ENCODE data around the gene MAST4.

The MAST4 gene

DNA sequence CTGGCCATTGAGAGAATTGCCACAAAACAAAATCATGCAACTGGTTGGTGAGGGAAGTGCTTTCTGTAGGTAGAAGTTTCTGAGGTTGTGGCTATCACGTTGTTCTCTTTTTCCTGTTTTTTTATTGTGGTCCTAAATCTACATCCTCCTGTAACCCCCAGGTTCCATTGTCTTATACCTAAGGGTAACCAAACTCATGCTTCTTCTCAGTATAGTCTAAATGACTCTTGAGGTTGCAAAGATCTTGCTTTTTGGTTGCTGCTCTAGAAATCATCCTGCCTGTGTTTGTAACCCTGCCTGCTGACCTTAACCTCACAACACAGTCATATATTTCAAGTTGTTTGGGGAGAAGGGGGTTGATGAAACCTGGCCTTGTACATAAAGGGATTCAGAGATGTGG lies 327.3 kb downstream of the MAST4 start:
- no peak for DNase-seq

DNA sequence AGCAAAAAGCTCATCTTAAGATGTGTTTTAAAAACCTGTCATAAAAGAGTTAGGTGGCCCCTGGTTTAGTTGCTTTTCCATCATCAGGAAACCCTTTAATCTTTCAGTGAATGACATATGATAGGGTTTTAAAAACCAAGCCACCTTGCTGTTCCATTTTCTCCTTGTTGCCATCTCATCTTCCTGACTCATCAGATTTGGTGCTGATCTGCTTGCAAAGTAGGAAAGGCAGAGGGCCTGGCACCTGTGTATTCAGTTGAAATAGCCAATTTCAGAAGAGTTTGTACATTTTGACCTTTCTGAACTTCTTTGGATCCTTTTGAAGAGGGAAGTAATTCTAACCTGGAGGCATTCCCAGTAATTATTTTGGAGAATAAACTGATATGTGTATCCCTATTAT lies 327.7 kb downstream of the MAST4 start:
- DNase-seq, result no peak

DNA sequence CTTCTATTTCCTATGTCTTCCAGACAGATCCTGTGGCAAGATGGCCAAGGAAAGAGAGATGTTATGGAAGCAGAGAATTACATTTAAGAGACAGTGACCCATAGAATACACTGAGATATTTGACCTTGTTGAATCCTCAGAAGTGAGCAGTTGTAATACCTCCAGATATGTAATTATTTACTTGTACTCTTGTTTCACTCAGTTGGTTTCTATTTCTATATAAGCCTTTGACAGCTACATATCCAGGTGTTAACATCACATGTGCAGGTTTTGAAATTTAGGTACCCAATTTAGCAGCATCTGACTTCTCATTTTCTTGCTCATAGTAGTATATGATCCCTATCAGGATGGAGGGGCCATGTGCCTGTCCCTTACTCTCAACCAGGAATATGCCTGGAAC lies 330.9 kb downstream of the MAST4 start:
- no peak for DNase-seq

DNA sequence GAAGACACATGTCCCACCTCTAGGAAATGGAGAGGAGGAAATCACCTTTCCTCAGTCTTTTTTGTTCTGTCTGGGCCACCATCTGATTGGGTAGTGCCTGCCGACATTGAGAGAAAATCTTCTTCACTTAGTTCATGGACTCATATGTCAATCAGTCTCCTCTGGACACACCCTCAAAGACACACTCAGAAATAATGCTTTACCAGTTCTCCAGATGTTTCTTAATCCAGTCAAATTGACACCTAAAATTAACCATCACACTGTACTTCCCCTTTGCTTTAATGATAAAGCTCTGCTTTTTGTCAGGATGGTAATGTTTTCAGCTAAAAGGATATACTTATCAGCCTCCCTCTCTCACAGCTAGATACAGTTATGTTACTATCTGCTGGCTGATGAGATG lies 333.1 kb downstream of the MAST4 start:
- no peak for DNase-seq

DNA sequence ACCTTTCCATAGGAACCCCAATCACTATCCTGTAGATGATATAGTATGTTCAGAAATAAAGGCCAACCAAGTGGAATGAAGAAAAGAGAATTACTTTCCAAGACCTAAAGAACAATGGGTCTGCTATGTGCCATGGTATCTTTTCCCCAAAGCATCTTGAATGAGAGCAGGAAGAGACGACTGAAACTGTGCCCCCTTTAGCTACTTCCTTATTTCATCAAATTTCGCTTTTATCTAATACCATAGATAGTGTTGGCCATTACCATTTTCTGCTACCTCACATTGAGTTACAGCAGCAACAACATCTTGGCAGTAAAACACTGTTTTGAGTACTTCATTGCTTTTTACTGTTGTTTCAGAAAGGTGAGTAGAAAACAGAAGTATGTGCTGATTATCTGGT lies 333.8 kb downstream of the MAST4 start:
- no peak for DNase-seq

DNA sequence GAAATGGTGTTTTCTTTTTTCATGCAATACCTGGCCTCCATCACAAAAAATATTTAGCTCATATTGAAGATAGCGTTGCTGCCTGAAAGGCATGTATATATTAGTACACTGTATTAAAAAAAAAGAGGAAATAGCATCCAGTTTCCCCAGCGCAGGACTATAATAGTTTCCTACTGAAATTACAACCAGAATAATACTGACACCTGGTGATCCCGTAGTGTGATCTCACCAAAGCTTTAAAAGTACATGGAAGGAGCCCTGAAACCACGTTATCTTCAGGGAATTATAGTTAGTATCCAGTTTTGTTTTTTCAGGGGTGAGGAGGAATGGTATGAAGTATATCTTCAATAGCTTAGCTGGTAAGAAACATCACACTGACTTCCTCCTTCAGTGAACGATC lies 335.5 kb downstream of the MAST4 start:
- no peak for DNase-seq

DNA sequence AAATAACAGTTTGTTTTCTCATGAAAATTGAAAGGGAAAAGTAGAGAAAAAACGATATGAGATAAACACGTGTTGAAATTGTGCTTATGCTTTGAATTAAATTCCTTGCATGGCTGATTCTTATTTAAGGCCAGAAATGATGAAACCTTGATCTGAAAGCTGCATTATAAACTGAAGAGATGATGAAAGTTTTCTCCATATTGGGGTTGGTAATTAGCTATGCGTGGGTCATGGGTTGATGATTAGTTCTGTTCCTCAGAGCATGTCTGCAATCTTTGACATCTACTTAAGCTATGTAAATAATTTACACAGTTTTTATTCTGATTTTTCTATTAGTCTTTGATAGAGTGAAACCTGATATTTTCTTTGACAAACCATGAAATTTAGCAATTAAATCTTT lies 336.3 kb downstream of the MAST4 start:
- no peak for DNase-seq

DNA sequence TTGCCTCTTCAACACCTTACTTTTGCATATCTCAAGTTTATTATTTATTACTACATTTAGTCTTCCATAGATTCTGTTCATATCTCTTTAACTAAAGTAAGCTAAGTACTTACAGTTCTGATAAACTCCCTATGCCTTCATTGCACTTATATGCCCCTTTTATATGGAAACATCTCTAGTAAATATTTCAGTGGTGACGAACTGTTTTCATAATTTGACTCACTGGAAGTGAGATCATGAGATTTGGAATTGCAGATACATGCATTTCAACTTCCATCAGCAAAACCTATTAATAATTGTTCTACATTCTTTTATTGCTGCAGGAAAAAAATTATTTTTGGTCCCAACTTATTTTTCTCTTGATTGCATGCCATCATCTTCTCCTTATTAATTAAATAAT lies 336.9 kb downstream of the MAST4 start:
- DNase-seq, result no peak

DNA sequence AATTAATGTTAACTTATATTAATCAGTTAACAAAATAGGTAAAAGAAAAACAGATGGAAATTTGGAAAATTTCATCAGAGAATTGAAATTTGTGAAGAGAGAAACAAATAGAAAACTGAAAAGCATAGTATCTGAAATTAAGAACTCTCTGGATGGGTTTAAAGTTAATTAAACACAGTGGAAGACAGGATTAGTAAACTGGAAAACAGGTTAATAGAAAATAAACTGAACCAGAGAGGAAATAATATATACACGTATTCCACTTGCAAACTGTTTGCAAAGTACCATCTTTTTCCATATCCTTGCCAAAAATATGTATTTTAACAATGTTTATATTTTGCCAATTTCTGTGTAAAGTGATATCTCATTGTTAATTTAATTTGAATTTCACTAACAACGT lies 342.9 kb downstream of the MAST4 start:
- DNase-seq, result no peak

DNA sequence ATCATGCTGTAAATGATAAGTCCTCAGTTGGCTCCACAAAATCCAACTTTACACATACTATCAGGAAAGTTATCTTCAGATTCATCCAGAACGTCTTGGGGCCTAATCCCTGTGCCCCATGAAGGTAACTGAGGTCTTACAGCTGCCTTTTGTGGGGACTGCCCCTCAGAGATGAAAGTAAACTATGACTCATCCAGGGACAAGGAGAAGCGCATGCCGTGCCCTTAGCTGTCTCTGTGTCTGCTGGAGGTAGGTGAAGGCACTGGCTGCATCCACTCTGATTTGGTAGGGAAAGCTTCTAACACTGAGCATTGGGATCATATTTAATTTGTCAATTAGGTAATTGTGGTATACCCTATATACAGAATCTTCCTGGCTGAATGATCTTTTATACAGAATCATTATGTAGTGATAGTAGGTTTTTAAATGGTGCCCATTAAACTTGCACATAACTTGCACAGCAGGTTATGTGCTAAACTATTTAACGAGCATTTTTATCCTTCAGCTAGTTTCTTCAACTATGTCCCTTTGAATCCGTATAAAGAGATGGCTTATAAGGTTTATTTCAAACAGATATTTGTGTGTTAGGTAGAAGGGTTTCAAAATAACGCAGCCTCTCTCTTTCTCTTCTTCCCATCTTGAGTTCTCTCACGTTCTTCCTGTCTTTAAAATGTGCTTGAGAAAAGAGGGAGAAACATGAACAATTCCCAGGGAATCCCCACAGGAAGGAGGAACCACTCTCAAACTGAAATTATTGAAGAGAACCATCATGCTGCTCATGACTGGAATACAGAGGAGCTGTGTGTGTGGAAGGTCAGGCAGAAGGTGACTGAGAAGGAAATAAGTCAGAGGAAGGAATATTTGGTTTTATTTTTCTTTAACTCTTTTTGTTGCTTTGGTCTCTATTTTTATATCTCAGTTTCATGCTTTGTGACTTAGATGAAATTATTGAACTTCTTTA lies 349.5 kb downstream of the MAST4 start:
- no peak for DNase-seq

DNA sequence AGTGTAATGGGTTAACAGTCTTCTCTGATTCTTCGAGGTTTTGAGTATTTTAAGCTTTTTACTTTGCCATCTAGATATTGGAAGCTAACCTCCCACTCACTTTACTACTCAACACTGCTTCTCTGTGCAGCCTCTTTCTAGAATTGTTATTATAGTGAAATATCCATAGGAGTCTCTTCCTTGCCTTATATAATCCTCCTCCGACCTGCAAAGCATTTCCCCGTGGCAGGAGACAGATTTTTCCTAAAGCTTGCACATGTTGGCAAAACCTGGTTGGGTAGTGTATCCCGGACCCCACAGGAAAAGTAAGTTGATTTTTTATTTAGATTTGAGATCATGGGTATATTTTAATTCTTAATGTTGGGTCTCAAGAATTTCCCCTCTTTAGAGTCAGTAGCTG lies 351.3 kb downstream of the MAST4 start:
- DNase-seq, result no peak

DNA sequence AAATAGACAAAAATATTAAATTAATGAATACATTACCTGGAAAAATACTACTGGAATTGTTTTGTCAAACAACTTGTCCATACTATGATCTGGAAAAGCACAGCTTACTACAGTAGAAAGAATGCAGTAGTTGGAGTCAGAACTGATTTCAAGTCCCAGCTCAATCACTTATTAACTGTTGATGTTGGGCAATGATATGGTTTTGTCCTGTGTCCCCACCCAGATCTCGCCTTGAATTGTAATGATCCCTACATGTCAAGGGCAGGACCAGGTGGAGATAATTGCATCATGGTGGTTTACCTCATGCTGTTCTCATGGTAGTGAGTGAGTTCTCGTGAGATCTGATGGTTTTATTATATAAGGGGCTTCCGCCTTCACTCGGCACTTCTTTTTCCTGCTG lies 352.9 kb downstream of the MAST4 start:
- no peak for DNase-seq

DNA sequence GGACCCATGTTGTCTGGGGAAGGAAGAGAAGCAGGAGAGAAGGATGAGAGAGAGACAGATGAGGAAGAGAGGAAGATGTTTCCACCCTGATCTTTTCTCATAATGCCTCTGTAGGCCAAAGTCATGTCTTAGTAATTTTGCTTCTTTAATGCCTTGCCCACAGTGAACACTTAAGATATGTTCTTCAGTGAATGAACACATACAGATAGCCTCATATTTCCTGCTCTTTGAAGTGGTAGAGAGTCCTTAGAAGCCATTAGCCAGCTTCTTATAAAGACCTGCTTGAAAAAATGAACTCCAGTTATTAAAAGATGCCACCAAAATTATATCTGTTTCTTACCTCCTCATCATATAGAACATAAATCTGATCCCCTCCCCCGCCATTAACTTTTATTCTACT lies 356.0 kb downstream of the MAST4 start:
- no peak for DNase-seq

DNA sequence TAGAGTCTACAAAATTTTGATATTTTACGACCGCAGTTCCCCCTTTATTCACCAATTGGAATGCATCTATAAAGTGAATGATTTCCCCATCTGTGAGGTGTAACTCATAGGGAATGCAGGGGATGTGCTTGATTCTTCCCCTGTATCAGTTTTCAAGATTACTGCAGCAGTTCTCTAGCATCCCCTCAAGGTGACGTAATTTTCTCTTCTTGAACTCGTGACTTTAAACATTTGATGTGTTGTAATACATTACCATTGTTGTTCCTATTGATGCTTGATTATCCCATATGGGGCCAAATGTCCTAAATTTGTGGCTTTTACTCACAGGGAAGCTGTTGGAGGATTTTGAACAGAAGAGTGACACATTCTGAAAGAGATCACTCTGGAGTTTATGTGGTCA lies 360.2 kb downstream of the MAST4 start:
- no peak for DNase-seq

DNA sequence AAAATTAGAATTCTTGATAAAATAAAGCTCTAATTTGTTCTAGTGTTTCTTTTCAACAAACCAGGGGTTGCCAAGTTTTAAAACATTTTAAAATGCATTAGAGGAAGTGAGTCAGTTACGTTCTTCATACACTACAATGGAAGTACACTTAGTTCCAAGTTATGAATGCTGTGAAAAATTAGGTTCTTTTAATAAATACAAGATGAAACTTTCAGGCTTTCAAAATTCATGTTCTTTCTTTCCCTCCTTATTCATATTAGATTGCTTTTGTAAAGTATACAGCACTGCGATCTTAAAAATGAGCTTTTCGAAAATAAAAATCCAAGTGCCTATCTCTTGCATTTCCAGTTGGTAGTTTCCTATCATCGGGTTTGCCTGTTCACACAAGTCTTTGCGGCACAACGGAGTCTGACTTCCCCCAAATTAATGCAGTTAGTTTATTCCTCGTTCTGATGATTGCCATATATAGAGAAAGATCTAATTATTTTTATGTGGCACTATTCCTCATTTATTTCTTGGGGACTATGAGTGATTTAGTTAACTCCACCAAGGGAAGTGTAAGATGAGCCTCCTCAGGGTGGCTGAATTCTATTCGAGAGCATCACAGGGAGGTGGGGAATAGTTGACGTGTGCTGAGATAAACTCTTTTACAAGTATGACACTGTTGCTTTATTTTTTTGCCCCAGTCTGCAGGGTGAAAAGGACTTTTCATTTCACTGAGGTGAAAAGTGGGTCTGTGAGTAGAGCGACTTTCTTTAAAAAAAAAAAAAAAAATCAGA lies 362.2 kb downstream of the MAST4 start:
- DNase-seq, result no peak

DNA sequence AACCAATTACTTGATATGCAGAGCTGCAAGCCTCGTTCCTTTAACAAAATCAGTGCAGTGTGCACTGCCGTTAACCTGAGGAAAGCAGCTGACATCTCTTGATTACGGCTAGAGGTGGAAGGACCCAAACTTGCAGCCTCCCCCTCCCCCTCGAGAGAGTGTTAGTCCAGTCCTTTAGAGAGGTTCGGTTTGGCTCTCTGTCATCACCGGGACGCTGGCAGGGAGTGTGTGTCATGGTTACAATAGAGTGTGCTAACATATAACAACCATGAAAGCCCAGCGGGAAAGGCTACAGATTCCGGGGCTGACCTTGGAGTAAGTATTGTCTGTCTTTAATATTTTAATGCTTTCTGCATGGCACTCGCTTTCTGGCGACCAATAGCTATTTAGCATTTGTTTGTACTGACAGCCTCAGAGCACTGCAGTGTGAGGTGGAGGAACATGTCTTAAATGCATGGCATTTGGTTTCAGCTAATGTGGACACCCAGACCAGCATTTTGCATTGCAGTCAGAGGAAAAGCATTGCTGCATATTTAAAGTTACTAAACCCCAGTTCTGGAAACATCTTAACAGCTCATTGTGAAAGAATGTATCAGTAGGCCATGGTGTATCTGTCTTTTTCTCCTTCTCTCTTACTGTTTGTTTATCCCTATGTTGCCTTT lies 362.9 kb downstream of the MAST4 start:
- no peak for DNase-seq

DNA sequence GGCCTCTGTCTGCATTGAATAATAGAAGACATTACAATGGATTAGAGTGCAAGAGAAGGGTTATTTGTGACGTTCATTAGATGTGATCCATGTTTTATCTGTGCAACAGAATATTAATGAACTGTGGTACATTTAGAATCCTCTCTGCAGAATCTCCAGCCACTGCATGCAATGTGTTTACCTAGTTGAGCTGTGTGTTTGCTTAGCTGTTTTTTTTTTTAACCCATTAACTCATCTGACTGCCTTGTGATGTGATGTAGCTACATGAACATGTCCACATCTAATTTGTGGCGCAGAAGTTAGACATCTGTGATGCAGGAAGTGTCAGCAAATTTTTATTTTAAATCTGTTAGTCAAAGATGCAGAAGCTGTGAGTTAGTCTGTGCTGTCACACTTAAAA lies 363.5 kb downstream of the MAST4 start:
- DNase-seq, result no peak

DNA sequence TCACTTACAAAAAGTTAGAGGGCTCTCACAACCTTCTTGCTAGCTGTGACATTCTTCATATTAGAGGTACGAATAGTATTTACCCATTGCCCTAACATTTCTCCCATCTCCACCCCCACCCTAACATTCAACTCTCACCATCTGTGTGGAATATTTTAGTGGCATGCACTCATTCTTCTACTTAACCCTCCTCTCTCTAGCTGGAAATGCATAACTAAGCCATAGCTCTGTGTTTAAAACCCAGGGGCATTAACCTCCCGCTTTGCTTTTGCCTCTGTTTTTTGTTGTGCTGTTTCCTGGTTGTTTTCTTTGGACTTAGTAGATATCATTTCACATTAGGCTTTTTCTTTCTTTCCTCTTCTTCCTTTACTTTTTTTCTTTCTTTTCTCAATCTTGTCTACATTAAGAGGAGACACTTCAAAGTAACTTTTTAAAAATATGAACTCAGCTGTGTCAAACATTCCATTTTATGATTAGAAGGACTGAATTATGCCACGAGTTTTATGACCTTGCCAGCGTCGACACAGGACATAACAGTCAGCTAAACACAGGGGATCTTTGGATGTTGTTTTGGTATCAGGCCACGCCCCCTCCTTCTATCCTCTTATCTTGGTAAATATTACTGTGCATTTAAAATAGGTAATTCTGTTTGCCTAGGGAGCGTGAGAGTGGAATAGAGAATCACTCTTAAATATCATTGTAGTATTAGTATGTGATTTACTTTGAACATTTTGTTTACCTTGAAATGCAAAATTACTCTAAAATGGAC lies 364.4 kb downstream of the MAST4 start:
- DNase-seq, result no peak

DNA sequence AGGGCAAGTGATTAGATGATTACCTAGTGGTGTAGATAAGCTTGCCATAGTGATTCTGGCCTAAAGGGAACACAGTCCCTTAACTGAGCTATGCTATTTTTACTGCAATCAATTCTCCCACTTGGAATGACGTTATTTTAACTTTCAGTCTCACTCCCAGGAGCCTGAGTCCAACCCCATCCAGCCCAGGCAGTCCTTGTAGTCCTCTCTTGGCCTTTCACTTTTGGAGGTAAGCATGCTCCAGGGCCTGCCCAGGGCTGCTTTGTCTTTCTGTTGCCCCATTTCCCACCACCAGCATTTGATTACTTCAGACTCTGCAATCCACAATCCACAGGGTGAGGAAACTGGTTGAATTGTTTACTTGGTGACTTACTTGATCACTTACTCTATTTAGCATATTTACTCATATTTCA lies 367.4 kb downstream of the MAST4 start:
- no peak for DNase-seq

DNA sequence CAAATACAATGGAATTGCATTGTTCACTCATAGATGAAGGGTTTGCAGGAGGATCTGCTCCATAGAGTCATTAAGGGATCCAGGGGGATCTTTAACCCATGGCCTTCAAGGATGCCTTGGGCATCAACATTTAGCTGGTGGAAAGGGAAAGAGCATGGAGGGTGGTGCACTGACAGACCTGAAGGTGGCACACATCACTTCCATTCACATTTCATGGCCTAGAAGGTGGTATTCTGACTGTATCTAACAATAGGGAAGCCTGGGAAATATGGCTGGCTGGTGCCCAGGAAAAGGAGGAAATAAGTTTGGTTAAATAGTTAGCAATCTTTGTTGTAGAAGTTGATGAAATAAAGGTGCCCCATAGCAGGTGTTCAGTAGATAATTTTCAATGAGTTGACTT lies 370.2 kb downstream of the MAST4 start:
- no peak for DNase-seq

DNA sequence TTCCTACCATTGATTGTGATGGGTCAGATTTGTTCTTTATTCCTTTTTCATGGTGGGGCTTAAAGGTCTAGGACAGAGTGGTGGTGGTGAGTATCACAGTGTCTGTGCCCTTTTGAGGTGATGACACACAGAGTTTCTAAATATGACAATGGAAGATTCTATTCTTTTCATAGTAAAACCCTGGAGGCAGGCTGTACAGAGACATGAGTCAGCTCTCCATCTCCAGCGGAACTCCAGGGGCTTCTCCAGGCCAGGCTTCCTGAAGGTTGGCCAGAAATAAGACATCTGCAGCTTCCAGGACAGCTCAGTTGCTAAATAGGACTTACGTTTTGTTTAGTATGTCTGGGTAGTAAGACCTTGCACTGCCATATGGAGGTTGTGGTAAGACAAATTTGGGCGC lies 370.9 kb downstream of the MAST4 start:
- no peak for DNase-seq

DNA sequence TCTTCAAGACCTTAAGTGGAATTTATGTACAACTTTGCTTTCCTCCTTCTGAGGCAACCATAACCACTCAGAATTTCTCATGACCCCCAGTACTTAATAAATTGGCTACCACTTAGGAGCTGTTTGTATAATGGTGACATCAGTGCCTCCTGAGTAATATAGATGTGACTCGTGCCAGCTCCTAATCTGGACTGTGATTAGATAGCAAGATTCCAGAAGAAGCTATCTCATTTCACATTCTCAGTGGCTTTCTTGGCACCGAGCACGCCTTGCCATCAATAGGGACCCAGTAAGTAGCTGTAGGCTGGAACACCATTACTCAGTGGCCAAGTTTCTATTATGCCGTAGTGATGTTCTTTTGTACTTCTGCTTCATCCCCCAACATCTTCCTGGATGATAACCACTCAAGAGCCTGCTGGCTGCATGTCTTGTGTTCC lies 371.7 kb downstream of the MAST4 start:
- DNase-seq, result no peak

DNA sequence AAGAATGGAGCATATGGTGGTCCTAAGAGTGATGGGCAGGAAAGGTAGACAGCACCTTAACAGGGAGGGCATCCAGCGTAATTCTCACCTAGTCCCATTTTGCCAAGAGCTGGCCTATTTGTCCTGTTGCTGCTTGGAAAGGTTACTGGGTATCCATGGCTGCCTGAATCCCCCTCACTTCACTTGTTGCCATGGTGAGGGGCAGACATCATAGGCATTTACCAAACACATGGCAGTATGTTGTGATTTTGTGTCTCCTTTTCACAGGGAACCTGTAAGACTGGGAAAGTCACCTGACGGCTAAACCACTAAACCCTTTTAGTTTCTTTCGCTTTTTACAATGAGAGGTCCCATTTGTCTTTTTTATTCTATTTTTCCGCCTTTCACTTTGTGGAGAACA lies 373.3 kb downstream of the MAST4 start:
- DNase-seq, result no peak
